Right atrium auricular region (tissue), 2 donors: ENCODE results near the gene VGLL4. TPM values are rescaled to one million over a fixed set of nuclear protein-coding genes. Genes with fewer than 3 reads are reported as not detected.

Source experiments
- DNase-seq: peaks from one replicate; pipeline ENCODE4 v3.0.0-alpha.2; 2019; ENCODE audit warnings: low spot score
- H3K27ac ChIP-seq, 2 donors: fragments of 200-600 bp; sonication (generic); 1 replicate in 1 of 2; 2 replicates in 1 of 2; pipeline ENCODE4 v1.5.1; 2016 to 2019
- H3K27me3 ChIP-seq, 2 donors: fragments of 200-600 bp; sonication (generic); one replicate each; pipeline versions ENCODE4 v1.5.1 to v1.6.0; 2017 to 2019
- H3K36me3 ChIP-seq: fragments of 200-600 bp; sonication (generic); one replicate; pipeline ENCODE4 v1.5.1; 2016
- H3K4me1 ChIP-seq, 2 donors: fragments of 200-600 bp; sonication (generic); one replicate each; pipeline versions ENCODE4 v1.5.1 to v1.6.0; 2017 to 2019
- H3K4me3 ChIP-seq, 2 donors: fragments of 200-600 bp; sonication (generic); 1 replicate in 1 of 2; 2 replicates in 1 of 2; pipeline ENCODE4 v1.5.1; 2017 to 2019; ENCODE audit warnings: mild to moderate bottlenecking in 1 of 2, moderate library complexity in 1 of 2
- H3K9me3 ChIP-seq, 2 donors: fragments of 200-600 bp; sonication (generic); one replicate each; pipeline ENCODE4 v1.5.1; 2019
- total RNA-seq, 2 donors: library from RNA; depleted of rRNA; stranded (reverse); fragments of >200 nt; gene quantifications; one replicate each; pipeline ENCODE4 v1.1.0, GENCODE V29; 2016
- TF ChIP-seq, protein P1 (sequence below), 2 donors: fragments of 200-600 bp; sonication (generic); IDR thresholded peaks; one replicate each; pipeline ENCODE4 v1.5.1; 2019; ENCODE audit warnings: antibody characterized with exemption in 2 of 2

Gene VGLL4
- total RNA-seq, 2 donors from 2014 or later = 30.2 to 64.6 TPM

DNA sequence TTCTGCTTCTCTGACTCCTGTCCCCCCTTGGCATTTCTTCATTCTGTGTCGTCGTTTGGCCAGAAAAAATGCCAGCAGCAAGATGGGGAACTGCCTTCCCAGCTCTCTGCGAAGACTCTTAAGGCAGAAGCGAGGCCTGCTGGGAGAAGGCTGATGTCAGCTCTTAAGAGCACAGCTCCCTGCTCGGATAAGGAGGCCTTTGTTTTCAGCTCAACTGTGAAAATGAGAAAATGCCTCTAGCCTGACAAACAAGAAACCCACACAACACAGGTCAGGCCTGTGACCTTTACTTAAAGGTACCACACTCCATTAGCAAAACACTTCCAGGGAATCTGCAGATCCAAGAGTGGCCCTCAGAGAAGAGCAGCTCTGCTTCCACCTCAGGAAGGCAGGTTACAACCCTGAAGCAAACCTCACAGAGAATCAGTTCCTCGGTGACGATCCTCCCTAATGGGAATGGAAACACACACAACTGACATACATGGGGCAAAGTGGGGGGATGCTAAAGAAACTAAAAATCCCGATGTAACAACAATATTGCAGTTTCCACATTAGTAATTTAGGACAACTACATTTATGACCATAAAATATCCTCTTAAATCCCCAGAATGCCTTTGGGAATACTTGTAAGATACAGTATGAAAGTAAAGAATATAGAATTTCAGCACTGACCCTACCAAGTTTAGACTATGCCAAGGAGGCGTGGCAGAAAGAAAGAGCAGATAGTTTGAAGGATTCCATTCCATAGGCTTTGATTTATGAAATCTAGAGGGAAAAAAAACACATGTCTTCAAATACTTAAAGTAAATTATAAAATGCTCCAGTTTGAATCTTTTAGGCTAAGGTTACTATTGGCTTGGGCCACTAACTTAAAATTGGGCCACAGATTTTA is 52.1 kb downstream of the VGLL4 start:
- peaks cover 0 to 79% of the 10 kb centered on the region in 2 donors for H3K4me1 ChIP-seq
- H3K27me3 ChIP-seq = no peaks in the 10 kb centered on the region
- TF ChIP-seq, protein P1, sequence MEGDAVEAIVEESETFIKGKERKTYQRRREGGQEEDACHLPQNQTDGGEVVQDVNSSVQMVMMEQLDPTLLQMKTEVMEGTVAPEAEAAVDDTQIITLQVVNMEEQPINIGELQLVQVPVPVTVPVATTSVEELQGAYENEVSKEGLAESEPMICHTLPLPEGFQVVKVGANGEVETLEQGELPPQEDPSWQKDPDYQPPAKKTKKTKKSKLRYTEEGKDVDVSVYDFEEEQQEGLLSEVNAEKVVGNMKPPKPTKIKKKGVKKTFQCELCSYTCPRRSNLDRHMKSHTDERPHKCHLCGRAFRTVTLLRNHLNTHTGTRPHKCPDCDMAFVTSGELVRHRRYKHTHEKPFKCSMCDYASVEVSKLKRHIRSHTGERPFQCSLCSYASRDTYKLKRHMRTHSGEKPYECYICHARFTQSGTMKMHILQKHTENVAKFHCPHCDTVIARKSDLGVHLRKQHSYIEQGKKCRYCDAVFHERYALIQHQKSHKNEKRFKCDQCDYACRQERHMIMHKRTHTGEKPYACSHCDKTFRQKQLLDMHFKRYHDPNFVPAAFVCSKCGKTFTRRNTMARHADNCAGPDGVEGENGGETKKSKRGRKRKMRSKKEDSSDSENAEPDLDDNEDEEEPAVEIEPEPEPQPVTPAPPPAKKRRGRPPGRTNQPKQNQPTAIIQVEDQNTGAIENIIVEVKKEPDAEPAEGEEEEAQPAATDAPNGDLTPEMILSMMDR (IDR thresholded peaks at IDR 0.05) = no peak
- peak overlapping the region in 1 of 2 donors; percentile 2 for H3K4me3 ChIP-seq
- no peaks in the 10 kb centered on the region for H3K9me3 ChIP-seq
- DNase-seq = no peak
- H3K27ac ChIP-seq = peak overlapping the region; percentile 75 to 85
- H3K36me3 ChIP-seq = no peaks in the 10 kb centered on the region

- Histone ChIP-seq H3K4me1 (peaks cover 0 to 80% of the 10 kb centered on the region in 2 donors), H3K27me3 (no peaks in the 10 kb centered on the region), H3K9me3 (no peaks in the 10 kb centered on the region), H3K27ac (peak overlapping the region; percentile 75 to 85), H3K4me3 (peak overlapping the region in 1 of 2 donors; percentile 2), H3K36me3 (no peaks in the 10 kb centered on the region)
- TF ChIP-seq, protein P1 (IDR thresholded peaks at IDR 0.05) = no peak
- no peak for DNase-seq
Observed at GRCh38 chr3:11591002-11591355, 52.7 kb downstream of the VGLL4 start.

DNA sequence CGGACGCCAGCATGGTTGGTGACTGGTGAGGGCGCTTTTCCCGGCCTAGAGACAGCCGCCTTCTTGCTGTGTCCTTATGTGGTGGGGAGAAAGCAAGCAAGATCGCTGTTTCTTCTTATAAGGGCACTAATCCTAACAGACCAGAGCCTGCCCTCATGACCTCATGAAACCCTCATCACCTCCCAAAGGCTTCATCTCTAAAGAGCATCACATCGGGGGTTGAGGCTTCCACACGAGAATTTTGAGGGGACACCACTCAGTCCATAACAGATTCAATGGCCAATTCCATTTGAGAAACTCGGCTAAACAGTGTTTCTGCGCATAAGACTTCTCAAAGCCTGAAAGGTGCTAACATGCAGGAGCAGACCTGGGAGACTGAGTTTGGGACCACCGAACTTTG is 54.0 kb downstream of the VGLL4 start:
- Histone ChIP-seq H3K9me3 (no peaks in the 10 kb centered on the region), H3K27ac (peak overlapping the region in 1 of 2 donors; percentile 85), H3K4me1 (peaks cover 0 to 91% of the 10 kb centered on the region in 2 donors), H3K27me3 (no peaks in the 10 kb centered on the region), H3K36me3 (no peaks in the 10 kb centered on the region), H3K4me3 (no peak overlapping the region)
- no peak for DNase-seq
- TF ChIP-seq, protein P1 (IDR thresholded peaks at IDR 0.05) = no peak

DNA sequence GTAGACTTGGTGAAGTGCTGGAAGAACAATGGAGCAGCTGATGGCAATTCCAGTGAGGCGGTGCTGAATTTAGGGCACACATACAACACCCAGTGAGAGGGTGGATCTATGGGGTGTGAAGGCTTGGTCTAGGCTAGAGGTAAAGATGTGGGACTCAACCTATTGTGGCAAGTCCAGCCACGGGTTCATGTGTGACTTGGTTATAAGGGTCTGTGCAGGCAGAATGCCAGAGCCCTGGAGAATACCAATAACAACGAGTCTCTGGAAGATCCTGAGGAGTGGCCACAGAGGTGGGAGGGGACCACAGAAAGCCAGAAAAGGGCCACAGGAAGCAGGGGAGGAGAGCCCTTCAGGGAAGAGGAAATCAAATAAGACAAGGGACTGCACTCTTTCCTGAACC is 55.0 kb downstream of the VGLL4 start:
- peak overlapping the region in 1 of 2 donors; percentile 37 for H3K27ac ChIP-seq
- H3K36me3 ChIP-seq = no peaks in the 10 kb centered on the region
- H3K4me1 ChIP-seq = peaks cover 0 to 97% of the 10 kb centered on the region in 2 donors
- no peak overlapping the region for H3K4me3 ChIP-seq
- TF ChIP-seq, protein P1 (IDR thresholded peaks at IDR 0.05) = no peak
- H3K27me3 ChIP-seq = no peaks in the 10 kb centered on the region
- H3K9me3 ChIP-seq = no peaks in the 10 kb centered on the region
- no peak for DNase-seq

- peaks cover 0 to 97% of the 10 kb centered on the region in 2 donors for H3K4me1 ChIP-seq
- no peaks in the 10 kb centered on the region for H3K9me3 ChIP-seq
- peak overlapping the region in 1 of 2 donors; percentile 37 for H3K27ac ChIP-seq
- DNase-seq = no peak
- TF ChIP-seq, protein P1 (IDR thresholded peaks at IDR 0.05) = no peak
- no peak overlapping the region for H3K4me3 ChIP-seq
- no peaks in the 10 kb centered on the region for H3K27me3 ChIP-seq
- no peaks in the 10 kb centered on the region for H3K36me3 ChIP-seq
Observed at GRCh38 chr3:11588338-11588737, 55.4 kb downstream of the VGLL4 start.
